Stomach (tissue), 4 donors: Measurements from ENCODE around the gene TPSAB1.

ENCODE experiments used
- CTCF ChIP-seq, 7 experiments: fragments of 450-650 bp in 4 of 7; fragments of 200-600 bp in 3 of 7; sonication (generic) in 3 of 7; IDR thresholded peaks; one replicate each; pipeline ENCODE4 v1.5.1; 2016 to 2019; ENCODE audit warnings: antibody characterized with exemption in 7 of 7, control low read depth in 2 of 7, mild to moderate bottlenecking in 1 of 7
- EP300 ChIP-seq: sonication (generic); formaldehyde crosslinking; IDR thresholded peaks from one replicate; pipeline ENCODE4 v1.6.1; 2017; ENCODE audit warnings: antibody characterized with exemption
- POLR2A ChIP-seq, 4 donors: fragments of 450-650 bp; IDR thresholded peaks; one replicate each; pipeline ENCODE4 v1.6.1; 2016; ENCODE audit warnings: antibody characterized with exemption in 4 of 4, control low read depth in 2 of 4, mild to moderate bottlenecking in 1 of 4, moderate library complexity in 1 of 4

GRCh38 chr16:1211451-1212268, 28.8 kb upstream of the TPSAB1 start:
- TF ChIP-seq CTCF (IDR thresholded peaks at IDR 0.05) (no peak), EP300 (no peak), POLR2A (IDR thresholded peaks at IDR 0.05) (no peak)
